GM12801 (cell line): ENCODE data around the gene UBE4B.

Experiments used
- CTCF ChIP-seq: IDR thresholded peaks from one replicate; pipeline ENCODE4 v1.5.1; 2011; ENCODE audit warnings: control low read depth; ENCODE audit not compliant: insufficient read length; ENCODE audit errors: extremely low read depth

Gene UBE4B

GRCh38 chr1:10204003-10204642 lies 171.4 kb downstream of the UBE4B start:
- TF ChIP-seq CTCF, result no peak

- TF ChIP-seq CTCF, result no peak
Observed at GRCh38 chr1:10207810-10208209, 175.1 kb downstream of the UBE4B start.

DNA sequence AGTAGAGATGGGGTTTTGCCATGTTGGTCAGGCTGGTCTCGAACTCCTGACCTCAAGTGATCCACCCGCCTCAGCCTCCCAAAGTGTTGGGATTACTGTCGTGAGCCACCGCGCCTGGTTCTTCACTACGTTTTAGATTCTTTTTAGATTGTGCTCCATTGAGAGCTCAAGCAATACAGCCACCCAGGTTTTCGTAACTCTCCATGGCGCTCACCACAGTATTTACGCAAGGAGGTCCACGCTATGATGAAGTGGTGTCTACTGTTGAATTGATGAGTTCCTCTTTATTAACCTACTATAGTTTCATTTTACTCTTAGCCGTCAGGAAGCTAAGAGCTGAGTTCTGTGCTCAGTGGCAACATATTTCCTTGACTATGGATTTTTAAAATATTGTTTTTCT lies 175.8 kb downstream of the UBE4B start:
- no peak for TF ChIP-seq CTCF

- no peak for TF ChIP-seq CTCF
Observed at GRCh38 chr1:10209590-10209904, 176.8 kb downstream of the UBE4B start.

DNA sequence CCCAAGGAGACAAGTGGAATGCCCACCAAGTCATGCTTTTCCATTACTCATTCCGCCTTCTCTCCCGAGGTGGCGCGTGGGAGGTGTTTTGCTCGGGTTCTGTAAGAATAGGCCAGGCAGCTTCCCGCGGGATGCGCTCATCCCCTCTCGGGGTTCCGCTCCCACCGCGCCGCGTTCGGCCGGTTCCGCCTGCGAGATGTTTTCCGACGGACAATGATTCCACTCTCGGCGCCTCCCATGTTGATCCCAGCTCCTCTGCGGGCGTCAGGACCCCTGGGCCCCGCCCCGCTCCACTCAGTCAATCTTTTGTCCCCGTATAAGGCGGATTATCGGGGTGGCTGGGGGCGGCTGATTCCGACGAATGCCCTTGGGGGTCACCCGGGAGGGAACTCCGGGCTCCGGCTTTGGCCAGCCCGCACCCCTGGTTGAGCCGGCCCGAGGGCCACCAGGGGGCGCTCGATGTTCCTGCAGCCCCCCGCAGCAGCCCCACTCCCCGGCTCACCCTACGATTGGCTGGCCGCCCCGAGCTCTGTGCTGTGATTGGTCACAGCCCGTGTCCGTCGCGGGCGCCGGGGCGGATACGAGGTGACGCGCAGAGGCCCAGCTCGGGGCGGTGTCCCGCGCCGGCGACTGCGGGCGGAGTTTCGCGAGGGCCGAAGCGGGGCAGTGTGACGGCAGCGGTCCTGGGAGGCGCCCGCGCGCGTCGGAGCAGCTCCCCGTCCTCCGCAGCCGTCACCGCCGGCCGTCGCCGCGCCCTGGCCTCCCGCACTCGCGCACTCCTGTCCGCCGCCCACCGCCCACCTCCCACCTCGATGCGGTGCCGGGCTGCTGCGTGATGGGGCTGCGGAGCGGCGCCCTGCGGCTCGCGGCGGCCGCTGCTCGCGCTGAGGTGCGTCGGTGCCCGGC lies 177.4 kb downstream of the UBE4B start, which contains the start of gene KIF1B:
Gene KIF1B (plus strand): TSS at position 666 of the 906 bp plus-strand sequence. CDS start 21,759 bp downstream, outside the sequence.
- no peak for TF ChIP-seq CTCF

DNA sequence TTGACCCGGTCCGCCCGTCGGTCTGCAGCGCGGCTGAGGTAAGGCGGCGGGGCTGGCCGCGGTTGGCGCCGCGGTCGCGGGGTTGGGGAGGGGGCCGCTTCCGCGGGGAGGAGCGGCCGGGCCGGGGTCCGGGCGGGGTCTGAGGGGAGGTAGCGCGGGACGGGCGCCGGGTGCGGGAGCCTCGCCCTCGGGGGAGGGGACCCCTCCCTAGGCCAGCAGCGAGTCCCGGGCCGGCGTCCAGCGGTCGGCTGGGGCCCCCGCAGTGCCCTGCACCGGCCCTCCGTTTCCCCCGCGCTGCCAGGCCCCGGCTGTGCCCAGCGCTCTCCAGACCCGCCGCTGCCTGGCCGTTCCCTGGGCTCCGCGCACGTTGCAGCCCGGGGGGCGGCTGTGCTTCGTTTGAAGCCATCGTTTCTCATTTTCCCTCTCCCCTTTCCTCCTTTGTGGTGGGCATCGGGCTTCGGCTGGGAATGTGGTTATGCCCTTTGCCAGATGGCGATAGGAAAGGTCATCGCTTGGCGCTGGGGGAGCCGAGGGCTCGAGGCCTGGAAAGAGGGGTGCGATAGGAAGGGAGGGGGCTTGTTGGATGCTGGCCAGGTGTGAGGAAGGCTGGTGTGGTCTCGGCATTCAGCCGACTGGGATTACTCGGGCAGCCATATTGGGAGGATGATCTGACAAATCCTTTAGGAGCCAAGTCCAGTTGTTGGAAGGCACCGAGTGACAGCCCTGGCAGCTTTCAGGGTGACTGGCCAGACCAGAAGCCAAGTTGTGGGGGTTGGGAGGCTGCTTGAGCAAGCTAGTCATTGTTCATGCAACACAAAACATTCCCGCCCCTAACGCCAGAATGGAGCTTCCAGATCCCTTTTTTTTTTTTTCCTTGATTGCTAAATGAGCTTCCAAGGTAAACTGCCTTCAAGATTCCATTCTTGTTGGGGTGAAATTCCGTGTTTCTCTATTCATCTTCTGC lies 178.4 kb downstream of the UBE4B start:
- no peak for TF ChIP-seq CTCF
